Adrenal gland (tissue), 12 donors: ENCODE results near the gene WIPF3. TPM values are rescaled to one million over a fixed set of nuclear protein-coding genes. Genes with fewer than 3 reads are reported as not detected.

Experiments used
- DNase-seq, 7 donors: peaks; one replicate each; pipeline ENCODE4 v3.0.0-alpha.2; 2019 to 2020
- H3K27ac ChIP-seq, 5 donors: fragments of 200-600 bp; sonication (generic) in 4 of 5; 1 replicate in 3 of 5; 2 replicates in 2 of 5; pipeline versions ENCODE4 v1.5.1 to v1.8.0; 2016 to 2020; ENCODE audit warnings: mild to moderate bottlenecking in 1 of 5
- H3K27me3 ChIP-seq: fragments of 200-600 bp; 2 replicates; pipeline ENCODE4 v1.8.0; 2021
- H3K36me3 ChIP-seq, 2 donors: fragments of 200-600 bp; replicated peaks in 1 of 2; 1 replicate in 1 of 2; 2 replicates in 1 of 2; pipeline versions ENCODE4 v1.5.1 to v1.8.0; 2018 to 2022
- H3K4me1 ChIP-seq, 2 donors: fragments of 200-600 bp; replicated peaks in 1 of 2; 1 replicate in 1 of 2; 2 replicates in 1 of 2; pipeline versions ENCODE4 v1.5.1 to v1.8.0; 2018 to 2021
- H3K4me3 ChIP-seq, 4 donors: fragments of 200-600 bp; sonication (generic) in 3 of 4; one replicate each; pipeline ENCODE4 v1.5.1; 2016 to 2018
- H3K9me3 ChIP-seq, 3 donors: fragments of 200-600 bp; sonication (generic) in 1 of 3; replicated peaks in 1 of 3; 1 replicate in 2 of 3; 2 replicates in 1 of 3; pipeline versions ENCODE4 v1.5.1 to v1.8.0; 2016 to 2021
- CTCF ChIP-seq, 6 experiments: fragments of 450-650 bp in 4 of 6; fragments of 200-600 bp in 2 of 6; sonication (generic) in 1 of 6; IDR thresholded peaks; 1 replicate in 5 of 6; 2 replicates in 1 of 6; pipeline versions ENCODE4 v1.5.1 to v1.8.0; 2016 to 2021; ENCODE audit warnings: antibody characterized with exemption in 6 of 6, mild to moderate bottlenecking in 2 of 6, moderate library complexity in 1 of 6
- POLR2A ChIP-seq, 2 donors: fragments of 450-650 bp; IDR thresholded peaks; one replicate each; pipeline ENCODE4 v1.6.1; 2017; ENCODE audit warnings: antibody characterized with exemption in 2 of 2, mild to moderate bottlenecking in 2 of 2, moderate library complexity in 1 of 2
- WGBS, 4 donors: extraction: QIAGEN DNeasy Blood & Tissue Kit in 2 of 4; methylation state at CpG; one replicate each; pipeline versions ENCODE4 v1.1.5 to v1.1.7; 2013 to 2017; 5-methylcytosine and 5-hydroxymethylcytosine counted together
- intact Hi-C, 2 donors: fragments of 100-400 bp; cut with DNase I; formaldehyde crosslinking; loops; one replicate each; pipeline versions ENCODE4 v1.14.1 to v1.15.0; 2022 to 2023
- polyA plus RNA-seq, 3 donors: library from polyadenylated mRNA; stranded (reverse); fragments of 200-250 nt in 2 of 3; fragments of 350-450 nt in 1 of 3; fragmentation: Illumina TruSeq in 1 of 3; extraction: RNeasy Lipid Tissue Mini Kit (QIAGEN cat#74804) in 1 of 3; gene quantifications; one replicate each; pipeline ENCODE4 v1.2.3, GENCODE V29; 2013 to 2014
- total RNA-seq, 9 donors: library from RNA; depleted of rRNA in 4 of 9; stranded (reverse); fragments of >200 nt in 4 of 9; fragments of 120-200 nt in 1 of 9; fragmentation: NEBNext Ultra II Directional in 1 of 9; extraction: Animal tissue kit (Norgen Biotek cat#: 25700) in 1 of 9; gene quantifications; one replicate each; pipeline versions ENCODE4 v1.1.0 to v1.2.4, GENCODE V29; 2013 to 2023
- donor health status: healthy with polysubstance abuse.
- donor health status: Bipolar disorder and iron deficiency.
- donor health status: DM: yes; HTN: yes; CAD: no.
- donor health status: DM: no; HTN: no; CAD: no.
- donor health status: DM: no; HTN: no; CAD: no.
- donor health status: DM: yes; HTN: yes; CAD: no.

Gene WIPF3
- total and polyA plus RNA-seq, 12 donors: 0.50 to 16.0 (median 5.2) TPM

GRCh38 chr7:29795696-29796580 lies 10.4 kb upstream of the WIPF3 start:
- no peaks in the 10 kb centered on the region for H3K36me3 ChIP-seq
- WGBS, 4 donors: 17 to 35% (median 28%) methylated on average over 2 of the region's 2 CpGs
- peak overlapping the region in 3 of 5 donors; percentile 22 to 47 (median 36) for H3K27ac ChIP-seq
- H3K9me3 ChIP-seq: no peaks in the 10 kb centered on the region
- intact Hi-C loops: no loop called here
- H3K4me1 ChIP-seq: peaks cover 3 to 9% of the 10 kb centered on the region in 2 donors
- DNase-seq: peak in 4 of 7 donors; percentile 12 to 25 (median 23)
- H3K27me3 ChIP-seq: no peaks in the 10 kb centered on the region
- H3K4me3 ChIP-seq: no peak overlapping the region
- TF ChIP-seq CTCF (IDR thresholded peaks at IDR 0.05) (no peak), POLR2A (IDR thresholded peaks at IDR 0.05) (no peak)

- H3K27ac ChIP-seq: no peak overlapping the region
- no peaks in the 10 kb centered on the region for H3K9me3 ChIP-seq
- intact Hi-C loops: no loop called here
- H3K4me3 ChIP-seq: no peak overlapping the region
- TF ChIP-seq POLR2A (IDR thresholded peaks at IDR 0.05) (no peak), CTCF (IDR thresholded peaks at IDR 0.05) (no peak)
- no peak for DNase-seq
- no peaks in the 10 kb centered on the region for H3K27me3 ChIP-seq
- peaks cover 3 to 9% of the 10 kb centered on the region in 2 donors for H3K4me1 ChIP-seq
- 91 to 99% (median 93%) methylated on average over 7 of the region's 7 CpGs for WGBS, 4 donors
- no peaks in the 10 kb centered on the region for H3K36me3 ChIP-seq
These were observed 9.0 kb upstream of the WIPF3 start for GRCh38 chr7:29797112-29797944.

GRCh38 chr7:29798422-29798821 lies 7.9 kb upstream of the WIPF3 start:
- Histone ChIP-seq H3K4me3 (no peak overlapping the region), H3K36me3 (no peaks in the 10 kb centered on the region), H3K27ac (no peak overlapping the region), H3K9me3 (no peaks in the 10 kb centered on the region), H3K27me3 (no peaks in the 10 kb centered on the region), H3K4me1 (peaks cover 3 to 5% of the 10 kb centered on the region in 2 donors)
- peak in 4 of 7 donors; percentile 17 to 36 (median 25) for DNase-seq
- TF ChIP-seq CTCF (IDR thresholded peaks at IDR 0.05) (no peak), POLR2A (IDR thresholded peaks at IDR 0.05) (no peak)
- intact Hi-C loops: no loop called here
- WGBS, 4 donors: 24 to 51% (median 40%) methylated on average over 5 of the region's 5 CpGs

GRCh38 chr7:29801929-29802328 lies 4.4 kb upstream of the WIPF3 start:
- DNase-seq: no peak
- no peak for TF ChIP-seq CTCF (IDR thresholded peaks at IDR 0.05)
- TF ChIP-seq POLR2A (IDR thresholded peaks at IDR 0.05): no peak
- H3K4me1 ChIP-seq: peaks cover 2 to 3% of the 10 kb centered on the region in 2 donors
- no peaks in the 10 kb centered on the region for H3K27me3 ChIP-seq
- WGBS, 4 donors: 74 to 87% (median 80%) methylated on average over 1 of the region's 1 CpG
- H3K4me3 ChIP-seq: no peak overlapping the region
- H3K27ac ChIP-seq: no peak overlapping the region
- H3K36me3 ChIP-seq: no peaks in the 10 kb centered on the region
- H3K9me3 ChIP-seq: no peaks in the 10 kb centered on the region
- intact Hi-C loops: no loop called here
